ENCODE results near the gene OR3A2.
"Not testable (repeated sequence)": the region's sequence is repeated elsewhere in the genome, so short reads cannot be mapped to it uniquely, and the experiment has no call there.

Gene OR3A2

GRCh38 chr17:3385869-3386816 is at the start of gene OR3A2:
Gene OR3A2 (minus strand): TSS chr17:3386308.
- no peak for DNase-seq

GRCh38 chr17:3433741-3434140 is 47.6 kb upstream of the OR3A2 start, which contains the start of gene OR1E2:
Gene OR1E2 (minus strand): TSS chr17:3433841. CDS start chr17:3433841, 0 bp downstream.
- DNase-seq: no peak

- peak in 3 of 51 donors; percentile 0 to 5 (median 4) for DNase-seq
These were observed 47.1 kb upstream of the OR3A2 start for GRCh38 chr17:3433215-3433614.

GRCh38 chr17:3418222-3418621 is 32.1 kb upstream of the OR3A2 start:
- no peak for DNase-seq

- no peak for DNase-seq
These were observed 29.5 kb upstream of the OR3A2 start for GRCh38 chr17:3415610-3416009.

GRCh38 chr17:3412216-3412615 is 26.1 kb upstream of the OR3A2 start:
- DNase-seq: not testable (repeated sequence)

GRCh38 chr17:3411070-3411469 is 25.0 kb upstream of the OR3A2 start, which contains the start of gene OR3A3:
Gene OR3A3 (plus strand): TSS chr17:3411370.
- no peak for DNase-seq

- not testable (repeated sequence) for DNase-seq
These were observed 17.7 kb upstream of the OR3A2 start for GRCh38 chr17:3403856-3404255.

GRCh38 chr17:3401786-3402185 is 15.7 kb upstream of the OR3A2 start:
- DNase-seq: no peak

GRCh38 chr17:3400055-3400454 is 13.9 kb upstream of the OR3A2 start:
- DNase-seq: no peak

GRCh38 chr17:3398310-3398709 is 12.2 kb upstream of the OR3A2 start, which contains the start of gene OR1E1:
Gene OR1E1 (minus strand): TSS chr17:3398410. CDS start chr17:3398410, 0 bp downstream.
- no peak for DNase-seq

GRCh38 chr17:3397801-3398200 is 11.7 kb upstream of the OR3A2 start:
- not testable (repeated sequence) for DNase-seq

GRCh38 chr17:3389791-3390190 is 3.7 kb upstream of the OR3A2 start:
- DNase-seq: no peak

GRCh38 chr17:3381957-3382356 is 4.2 kb downstream of the OR3A2 start:
- no peak for DNase-seq

- DNase-seq: no peak
These were observed 7.8 kb downstream of the OR3A2 start for GRCh38 chr17:3378321-3378720.

GRCh38 chr17:3371167-3371566 is 14.9 kb downstream of the OR3A2 start:
- DNase-seq: not testable (repeated sequence)

- DNase-seq: not testable (repeated sequence)
These were observed 43.3 kb downstream of the OR3A2 start for GRCh38 chr17:3342782-3343181.

- DNase-seq: peak in 1 of 51 donors; percentile 1
These were observed 50.2 kb downstream of the OR3A2 start for GRCh38 chr17:3335876-3336275.

GRCh38 chr17:3318336-3318735 is 67.8 kb downstream of the OR3A2 start:
- no peak for DNase-seq

GRCh38 chr17:3316836-3317235 is 69.3 kb downstream of the OR3A2 start:
- DNase-seq: no peak

GRCh38 chr17:3308603-3309002 is 77.5 kb downstream of the OR3A2 start:
- DNase-seq: no peak

- no peak for DNase-seq
These were observed 87.8 kb downstream of the OR3A2 start, which contains the start of gene OR3A1 for GRCh38 chr17:3298260-3298659. Gene OR3A1 (minus strand): TSS chr17:3298360. CDS start chr17:3292582, 5,778 bp downstream.

GRCh38 chr17:3295632-3296031 is 90.5 kb downstream of the OR3A2 start:
- no peak for DNase-seq
